ENCODE results near the gene L2HGDH. TPM values are rescaled to one million over a fixed set of nuclear protein-coding genes. Genes with fewer than 3 reads are reported as not detected.

The L2HGDH gene
- total RNA-seq, 3 donors from 2014 or later (not counting 1 experiment from before 2014, with no cell fraction given): 4.2 to 5.6 (median 5.4) TPM

DNA sequence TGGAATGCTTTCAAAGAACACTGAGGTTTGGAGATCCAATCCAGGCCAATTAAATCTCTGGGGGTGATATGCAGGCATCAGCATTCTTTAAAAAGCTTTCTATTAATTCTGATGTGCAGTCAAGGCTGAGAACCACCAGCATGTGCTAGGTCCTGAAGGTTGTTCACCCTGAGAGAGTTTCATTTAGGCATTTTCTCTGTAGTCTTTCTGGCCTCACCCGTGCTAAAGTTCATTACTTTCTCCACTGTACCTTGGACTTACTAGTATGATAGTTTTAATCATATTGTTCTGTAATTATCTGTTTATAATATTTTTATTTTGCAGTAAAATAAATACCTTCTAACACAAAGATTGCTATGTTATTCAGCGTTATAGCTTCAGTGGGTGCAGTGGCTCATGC lies 113.5 kb downstream of the L2HGDH start:
- Histone ChIP-seq H3K4me1 (ENCODE audit: control insufficient read depth, insufficient read depth, low read length) (no peaks in the 10 kb centered on the region), H3K27me3 (ENCODE audit: control insufficient read depth, insufficient read depth, low read length) (no peaks in the 10 kb centered on the region), H3K4me3 (ENCODE audit: low read length) (no peak overlapping the region), H3K9me3 (ENCODE audit: control insufficient read depth, insufficient read depth, low read length) (no peaks in the 10 kb centered on the region), H3K36me3 (ENCODE audit: control insufficient read depth, insufficient read depth, low read length) (peaks cover 31% of the 10 kb centered on the region), H3K27ac (ENCODE audit: low read length) (no peak overlapping the region)
- DNase-seq (no peak), ATAC-seq (no peak)
- no peaks in the 10 kb centered on the region for H3K27me3 Mint-ChIP-seq (ENCODE audit: low read depth in 2 of 2)
- H3K4me3 Mint-ChIP-seq: no peak overlapping the region
- 100% methylated on average over 1 of the region's 2 CpGs for WGBS (ENCODE audit: insufficient coverage)
- no peaks in the 10 kb centered on the region for H3K4me1 Mint-ChIP-seq
- H3K36me3 Mint-ChIP-seq: no peaks in the 10 kb centered on the region
- intact Hi-C loops (cut with micrococcal nuclease): no loop called here
- no peak overlapping the region for H3K27ac Mint-ChIP-seq
- TF ChIP-seq, protein P1, sequence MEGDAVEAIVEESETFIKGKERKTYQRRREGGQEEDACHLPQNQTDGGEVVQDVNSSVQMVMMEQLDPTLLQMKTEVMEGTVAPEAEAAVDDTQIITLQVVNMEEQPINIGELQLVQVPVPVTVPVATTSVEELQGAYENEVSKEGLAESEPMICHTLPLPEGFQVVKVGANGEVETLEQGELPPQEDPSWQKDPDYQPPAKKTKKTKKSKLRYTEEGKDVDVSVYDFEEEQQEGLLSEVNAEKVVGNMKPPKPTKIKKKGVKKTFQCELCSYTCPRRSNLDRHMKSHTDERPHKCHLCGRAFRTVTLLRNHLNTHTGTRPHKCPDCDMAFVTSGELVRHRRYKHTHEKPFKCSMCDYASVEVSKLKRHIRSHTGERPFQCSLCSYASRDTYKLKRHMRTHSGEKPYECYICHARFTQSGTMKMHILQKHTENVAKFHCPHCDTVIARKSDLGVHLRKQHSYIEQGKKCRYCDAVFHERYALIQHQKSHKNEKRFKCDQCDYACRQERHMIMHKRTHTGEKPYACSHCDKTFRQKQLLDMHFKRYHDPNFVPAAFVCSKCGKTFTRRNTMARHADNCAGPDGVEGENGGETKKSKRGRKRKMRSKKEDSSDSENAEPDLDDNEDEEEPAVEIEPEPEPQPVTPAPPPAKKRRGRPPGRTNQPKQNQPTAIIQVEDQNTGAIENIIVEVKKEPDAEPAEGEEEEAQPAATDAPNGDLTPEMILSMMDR (IDR thresholded peaks at IDR 0.05): no peak
- H3K9me3 Mint-ChIP-seq: no peaks in the 10 kb centered on the region

DNA sequence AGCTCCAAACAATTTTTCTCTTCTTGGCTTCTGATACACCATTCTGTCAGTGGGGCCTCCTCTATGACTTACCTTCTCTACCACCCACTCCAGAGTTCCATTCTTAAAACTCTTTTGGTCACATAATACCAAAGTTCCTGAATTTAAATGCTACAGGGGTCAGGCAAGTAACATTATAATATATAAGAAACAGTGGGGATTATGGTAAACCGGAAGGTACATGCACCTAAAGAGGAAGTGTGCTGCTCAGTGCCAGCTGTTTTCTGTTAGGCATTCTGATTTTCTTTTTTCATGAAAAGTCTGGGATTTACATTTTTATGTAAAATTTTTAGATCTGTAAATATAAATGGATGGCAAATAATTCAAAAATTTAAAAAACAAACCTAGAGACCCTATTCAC lies 120.5 kb downstream of the L2HGDH start:
- intact Hi-C loops (cut with micrococcal nuclease): no loop called here
- no peaks in the 10 kb centered on the region for H3K27me3 ChIP-seq (ENCODE audit: control insufficient read depth, insufficient read depth, low read length)
- H3K4me3 ChIP-seq (ENCODE audit: low read length): no peak overlapping the region
- H3K4me1 Mint-ChIP-seq: peaks cover 0 to 9% of the 10 kb centered on the region in 2 donors
- ATAC-seq (no peak), DNase-seq (no peak)
- no peak overlapping the region for H3K4me3 Mint-ChIP-seq
- TF ChIP-seq, protein P1 (IDR thresholded peaks at IDR 0.05): no peak
- H3K9me3 Mint-ChIP-seq: no peaks in the 10 kb centered on the region
- H3K27me3 Mint-ChIP-seq (ENCODE audit: low read depth in 2 of 2): no peaks in the 10 kb centered on the region
- H3K9me3 ChIP-seq (ENCODE audit: control insufficient read depth, insufficient read depth, low read length): no peaks in the 10 kb centered on the region
- H3K27ac ChIP-seq (ENCODE audit: low read length): no peak overlapping the region
- H3K36me3 Mint-ChIP-seq: no peaks in the 10 kb centered on the region
- 38% methylated on average over 1 of the region's 1 CpG for WGBS (ENCODE audit: insufficient coverage)
- no peaks in the 10 kb centered on the region for H3K4me1 ChIP-seq (ENCODE audit: control insufficient read depth, insufficient read depth, low read length)
- peak overlapping the region; percentile 21 to 34 for H3K27ac Mint-ChIP-seq
- H3K36me3 ChIP-seq (ENCODE audit: control insufficient read depth, insufficient read depth, low read length): peaks cover 10% of the 10 kb centered on the region

Other genes starting within 250 kb of the L2HGDH start
- gene VCPKMT, start 195.7 kb downstream of the L2HGDH start, total RNA-seq: 10 to 100 TPM; 19.4 to 23.9 (median 21.8) TPM
- gene SOS2, start 80.7 kb downstream of the L2HGDH start, total RNA-seq: 10 to 100 TPM; 64.7 to 82.2 (median 69.5) TPM
- 10 to 100 TPM; 24.7 to 28.7 (median 25.0) TPM for gene DMAC2L, start 95 bp upstream of the L2HGDH start, total RNA-seq
- gene CDKL1, start 84.7 kb upstream of the L2HGDH start, total RNA-seq: 10 to 100 TPM; 12.4 to 16.7 (median 15.4) TPM
- 10 to 100 TPM; 63.3 to 74.6 (median 65.9) TPM for gene MAP4K5, start 220.3 kb upstream of the L2HGDH start, total RNA-seq
- 1 to 10 TPM; 1.6 to 3.8 (median 2.4) TPM for gene ATL1, start 247.9 kb upstream of the L2HGDH start, total RNA-seq